ENCODE data around the gene DACH1.

DACH1 gene

DNA sequence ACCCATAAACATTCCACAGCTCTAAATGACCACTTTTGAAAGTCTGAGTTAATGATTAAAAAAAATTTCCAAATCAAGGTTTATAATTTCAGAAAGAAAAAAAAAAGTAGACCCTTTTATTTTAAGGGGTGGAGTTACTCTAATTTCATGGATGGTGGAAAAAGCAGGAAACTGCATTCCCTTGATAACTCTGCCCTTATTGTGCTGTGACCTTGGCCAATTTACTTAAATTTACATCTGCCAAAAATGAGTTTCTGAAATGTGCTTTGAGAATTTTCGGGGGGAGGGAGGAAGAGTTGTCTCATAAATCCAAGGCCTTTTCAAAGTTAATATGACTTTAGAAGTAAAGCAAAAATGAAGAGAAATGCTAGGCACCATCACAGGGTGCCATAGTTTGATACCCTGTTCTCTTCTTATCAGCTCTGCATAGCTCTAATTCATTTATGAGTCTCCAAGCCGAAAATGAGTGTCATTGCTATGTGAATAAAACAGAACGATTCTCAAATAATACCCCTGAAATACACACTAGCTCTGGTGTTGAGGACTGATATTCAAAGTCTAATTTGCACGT lies 367.0 kb downstream of the DACH1 start:
- no peak for DNase-seq

DNA sequence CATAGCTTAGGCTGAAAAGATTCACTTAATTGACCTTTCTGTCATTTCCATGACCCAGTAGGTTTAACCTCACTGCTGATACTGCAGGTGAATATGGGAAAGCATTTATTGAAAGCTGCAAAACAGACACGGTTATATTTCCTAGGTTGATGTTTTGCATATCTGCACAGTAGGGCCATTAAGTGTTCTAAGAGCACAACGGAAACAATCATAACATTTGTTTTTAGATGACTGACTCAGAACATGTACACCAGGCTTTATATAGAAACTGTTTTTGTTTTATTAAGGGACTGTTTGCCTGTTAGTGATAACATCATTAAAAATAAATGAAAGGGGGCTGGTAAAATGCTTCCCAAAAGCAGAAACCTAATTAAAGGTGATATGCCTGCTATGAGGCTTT lies 367.8 kb downstream of the DACH1 start:
- no peak for DNase-seq

DNA sequence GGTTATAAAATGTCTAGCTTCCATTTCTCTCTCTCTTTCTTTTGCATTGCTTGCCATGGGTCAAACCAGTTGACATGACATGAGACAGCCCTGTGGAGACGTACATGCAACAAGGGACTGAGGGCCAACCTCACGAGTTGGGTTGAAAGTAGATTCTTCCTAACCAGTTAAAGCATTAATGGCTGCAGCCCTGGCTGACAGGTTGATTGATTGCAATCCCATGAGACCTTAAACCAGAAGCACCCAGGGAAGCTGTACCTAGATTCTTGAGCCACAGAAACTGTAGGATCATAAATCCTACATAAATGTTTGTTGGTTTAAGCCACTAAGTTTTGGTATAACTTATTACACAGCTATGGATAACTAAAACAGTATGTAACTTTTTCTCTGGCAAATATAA lies 373.8 kb downstream of the DACH1 start:
- DNase-seq, result no peak

DNA sequence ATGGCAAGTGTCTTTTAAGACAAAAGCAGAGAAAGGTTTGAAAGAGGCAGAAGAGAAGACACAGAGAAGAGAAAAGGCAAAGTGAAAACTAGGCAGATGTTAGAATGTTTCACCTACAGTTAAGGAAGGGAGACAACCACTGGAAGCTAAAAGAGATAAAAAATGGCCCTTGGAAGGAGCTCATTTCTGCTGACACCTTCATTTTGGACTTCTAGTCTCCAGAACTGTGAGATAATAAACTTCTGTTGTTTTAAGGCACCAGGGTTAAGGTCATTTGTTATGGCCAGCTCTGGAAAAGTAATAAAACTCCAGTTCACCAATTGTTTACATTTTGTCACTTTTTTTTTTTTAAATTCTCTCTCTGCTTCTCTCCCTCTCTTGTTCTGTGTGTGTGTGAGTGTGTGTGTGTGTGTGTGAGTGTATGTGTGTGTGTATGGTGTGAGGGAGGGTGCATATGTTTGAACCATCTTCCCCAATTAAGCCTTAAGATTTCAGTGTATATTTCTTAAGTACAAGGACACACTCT lies 374.6 kb downstream of the DACH1 start:
- DNase-seq, result no peak

DNA sequence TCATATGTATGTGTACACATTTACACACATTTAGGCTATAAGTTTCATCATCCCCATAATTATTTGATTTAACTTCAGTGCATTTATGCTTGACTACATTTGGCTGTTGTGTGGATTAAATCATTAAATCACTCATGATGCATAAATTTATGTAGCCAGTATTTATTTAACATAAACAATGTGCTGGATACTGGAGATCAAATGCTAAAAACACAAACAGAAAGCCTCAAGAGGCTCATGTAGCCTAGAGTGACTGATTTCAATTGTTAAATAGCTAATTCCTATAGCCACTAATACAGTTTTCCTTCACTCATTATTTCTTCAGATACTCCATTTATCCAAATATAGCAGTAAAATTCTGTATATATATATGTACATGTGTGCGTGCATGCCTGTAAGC lies 376.0 kb downstream of the DACH1 start:
- DNase-seq, result no peak

DNA sequence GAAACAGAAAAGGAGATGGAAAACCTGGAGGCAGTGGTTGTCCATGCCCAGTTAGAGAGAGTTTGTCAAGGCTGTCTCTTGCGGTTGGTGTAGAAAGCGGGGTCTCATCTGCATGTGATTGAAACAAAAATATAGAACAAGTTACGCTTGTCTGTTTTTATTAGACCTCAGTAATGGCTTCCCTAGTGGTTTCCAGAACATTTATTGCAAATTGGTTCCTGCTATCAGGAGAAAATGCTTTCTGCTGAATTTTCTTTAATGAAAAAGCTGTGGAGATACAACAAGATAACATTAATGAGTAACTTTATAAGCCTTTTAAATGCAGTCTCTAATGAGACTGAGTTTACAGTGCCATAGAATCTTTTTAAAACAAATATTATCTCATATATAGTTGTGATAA lies 378.0 kb downstream of the DACH1 start:
- DNase-seq, result no peak

DNA sequence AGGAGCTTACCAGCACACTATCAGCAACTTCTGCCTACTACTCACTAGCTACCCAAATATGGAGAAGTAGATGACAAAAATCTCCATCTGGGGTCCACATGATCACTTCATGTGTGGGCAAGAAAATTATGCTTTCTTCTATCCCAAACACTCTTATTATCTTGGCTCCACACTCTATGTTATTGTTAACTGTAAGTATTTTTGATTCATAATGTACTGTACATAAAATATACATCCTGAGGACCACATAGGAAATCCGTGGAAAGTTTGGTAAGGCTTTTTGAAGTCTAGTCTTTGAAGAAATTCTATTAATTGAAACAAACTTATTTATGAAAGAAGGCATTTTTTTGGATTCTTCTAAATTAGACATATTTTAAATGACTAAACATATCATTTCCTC lies 378.8 kb downstream of the DACH1 start:
- DNase-seq, result no peak

DNA sequence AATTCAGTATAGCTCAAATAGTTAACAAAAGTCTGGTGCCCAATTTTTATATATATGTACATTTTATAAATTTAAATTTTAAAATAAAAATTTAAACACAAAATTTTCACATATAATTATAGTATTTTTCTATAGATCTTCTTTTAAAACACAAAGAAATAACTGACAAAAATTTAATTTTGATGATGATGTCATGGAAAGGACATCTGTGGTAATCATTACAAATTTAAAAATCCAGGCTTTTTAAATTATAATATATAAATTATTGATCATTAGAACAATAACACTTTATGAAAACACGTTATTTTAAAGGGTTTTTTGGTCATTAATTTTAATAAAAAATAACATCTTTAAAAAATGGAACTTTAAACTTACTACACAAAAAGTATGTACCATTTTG lies 381.1 kb downstream of the DACH1 start:
- DNase-seq, result no peak

DNA sequence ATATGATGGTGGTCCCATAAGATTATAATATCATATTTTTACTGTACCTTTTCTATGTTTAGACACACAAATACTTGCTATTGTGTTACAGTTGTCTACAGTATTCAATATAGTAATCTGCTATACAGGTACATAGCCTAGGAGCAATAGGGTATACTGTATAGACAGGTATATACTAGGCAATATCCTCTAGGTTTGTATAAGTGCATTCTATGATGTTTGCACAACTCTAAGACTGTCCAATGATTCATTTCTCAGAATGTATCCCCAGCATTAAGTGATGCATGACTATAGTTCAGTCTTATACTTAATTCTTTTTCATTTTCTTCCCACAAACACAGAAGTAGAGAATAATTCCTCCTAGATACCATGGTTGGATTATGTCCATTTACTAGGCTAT lies 383.3 kb downstream of the DACH1 start:
- no peak for DNase-seq

DNA sequence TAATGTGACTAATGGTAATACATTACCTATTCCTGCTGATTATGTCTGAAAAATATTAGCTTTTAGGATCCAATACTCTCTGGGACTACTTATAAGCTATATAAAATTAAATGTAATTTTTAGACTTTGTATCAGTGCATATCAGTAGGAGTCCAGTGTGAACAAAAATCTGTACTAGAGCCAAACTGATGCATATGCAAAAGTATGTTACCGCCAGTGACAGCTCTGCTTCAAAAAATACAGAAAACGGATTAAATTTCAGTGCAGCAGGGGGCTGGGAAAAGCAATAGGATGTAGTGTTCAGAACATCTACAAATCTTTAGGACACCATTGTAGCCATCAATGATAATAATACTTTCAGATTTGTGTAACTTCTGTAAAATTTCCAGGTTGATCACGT lies 385.5 kb downstream of the DACH1 start:
- DNase-seq, result no peak

DNA sequence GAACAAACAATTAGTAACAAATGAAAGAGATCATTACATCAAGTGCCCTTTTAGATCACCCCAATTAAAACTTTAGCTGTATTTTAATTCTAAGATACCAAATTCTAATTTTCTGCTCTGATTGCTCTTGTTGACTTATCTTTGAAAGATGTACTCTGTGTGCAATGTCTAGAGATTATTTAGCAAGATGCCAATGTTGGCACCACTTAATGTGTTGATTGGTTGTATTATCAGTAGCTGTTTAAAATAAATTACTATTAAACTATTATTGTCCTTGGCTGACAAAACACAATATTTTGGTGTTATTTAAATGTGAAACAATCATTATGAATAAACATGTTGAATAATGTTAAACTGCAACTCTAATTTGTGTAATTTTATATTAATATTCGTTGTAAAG lies 386.0 kb downstream of the DACH1 start:
- no peak for DNase-seq

DNA sequence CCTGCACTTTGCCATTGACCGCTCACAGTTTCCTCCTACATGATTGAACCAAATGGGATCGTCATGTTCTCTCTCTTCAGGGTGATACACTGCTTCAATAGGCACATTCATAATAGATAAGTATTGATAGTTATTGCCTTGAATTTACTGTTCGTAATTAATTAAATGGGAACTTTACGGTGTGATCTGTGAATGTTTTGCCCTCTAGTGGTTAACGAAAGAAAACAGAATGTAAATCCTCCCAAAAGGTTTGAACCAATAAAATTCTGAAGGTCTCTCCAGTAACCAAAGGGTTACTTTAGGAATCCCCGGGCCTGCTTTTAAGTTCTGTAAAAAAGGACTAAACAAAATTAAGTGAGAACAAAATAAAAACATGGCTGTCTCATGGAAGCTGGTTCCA lies 389.3 kb downstream of the DACH1 start:
- no peak for DNase-seq

DNA sequence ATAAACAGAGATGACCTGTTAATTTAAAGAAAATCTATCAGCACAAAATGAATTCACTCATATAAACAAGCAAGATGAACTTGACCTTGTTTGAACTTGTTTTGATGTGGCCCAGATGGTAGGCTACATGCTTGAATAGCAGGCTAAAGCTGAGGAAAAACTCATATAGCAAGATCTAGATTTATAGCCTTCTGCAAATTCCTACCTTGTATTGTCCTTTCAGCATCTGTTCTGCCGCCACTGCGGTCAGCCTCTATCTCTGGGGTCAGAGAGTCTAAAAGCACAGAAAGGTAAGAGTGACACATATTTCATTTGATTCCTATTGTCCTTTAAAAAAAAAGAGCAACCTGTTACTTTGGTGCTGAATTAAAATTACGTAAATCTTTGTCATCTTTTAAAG lies 392.1 kb downstream of the DACH1 start:
- no peak for DNase-seq

DNA sequence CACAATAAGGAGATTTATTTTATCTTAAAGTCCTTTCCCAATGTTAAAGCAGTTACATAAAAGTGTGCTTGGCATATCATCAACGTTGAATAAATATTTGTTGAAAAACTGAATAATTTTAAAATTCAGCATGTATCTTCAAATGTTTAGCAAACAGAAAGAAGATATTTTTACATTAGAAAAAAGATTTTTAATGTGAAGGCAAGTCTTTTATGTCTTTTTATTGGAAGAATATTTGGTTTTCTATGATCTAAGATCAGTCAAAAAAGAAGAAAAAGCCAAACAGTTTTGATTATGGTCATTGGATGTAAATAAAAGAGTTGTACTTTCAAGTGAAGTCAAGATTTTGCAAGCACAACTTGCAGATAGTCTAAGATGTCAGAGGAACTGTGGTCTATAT lies 397.4 kb downstream of the DACH1 start:
- no peak for DNase-seq

DNA sequence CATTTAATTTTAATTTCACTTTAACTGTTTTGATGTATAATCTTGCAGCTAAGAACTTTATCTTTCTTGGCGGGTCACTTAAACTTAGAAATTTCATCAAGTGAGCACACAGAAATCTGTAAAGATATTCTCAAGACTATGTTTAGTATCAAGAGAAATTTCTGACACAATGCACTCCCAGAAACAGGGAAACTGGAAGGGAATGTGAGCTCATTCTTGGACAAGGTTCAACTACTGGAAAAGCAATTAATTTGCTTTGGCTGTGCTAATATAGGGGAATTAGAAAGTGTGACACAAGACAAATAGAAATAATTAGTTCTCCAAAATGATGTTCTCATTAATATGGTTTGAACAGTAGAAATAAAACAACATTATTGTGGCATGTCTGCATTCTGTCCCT lies 402.3 kb downstream of the DACH1 start:
- DNase-seq, result no peak

DNA sequence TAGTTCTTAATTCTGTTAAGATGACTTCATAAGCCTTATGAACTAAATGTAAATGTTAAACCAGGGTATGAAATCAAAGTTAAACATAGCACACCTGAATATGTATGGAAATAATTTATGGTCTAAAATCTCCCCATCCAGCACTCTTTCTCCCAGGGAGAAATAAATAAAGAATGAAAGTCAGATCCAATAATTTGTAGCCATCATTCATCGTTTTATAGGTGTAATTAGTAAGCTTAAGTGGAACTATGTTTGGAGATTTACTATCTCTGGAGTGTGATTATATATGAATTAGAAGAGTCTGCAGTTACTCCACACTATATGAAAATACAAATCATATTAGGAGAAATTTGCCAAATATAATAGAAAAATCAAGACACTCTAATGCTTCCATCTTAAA lies 405.1 kb downstream of the DACH1 start:
- no peak for DNase-seq

DNA sequence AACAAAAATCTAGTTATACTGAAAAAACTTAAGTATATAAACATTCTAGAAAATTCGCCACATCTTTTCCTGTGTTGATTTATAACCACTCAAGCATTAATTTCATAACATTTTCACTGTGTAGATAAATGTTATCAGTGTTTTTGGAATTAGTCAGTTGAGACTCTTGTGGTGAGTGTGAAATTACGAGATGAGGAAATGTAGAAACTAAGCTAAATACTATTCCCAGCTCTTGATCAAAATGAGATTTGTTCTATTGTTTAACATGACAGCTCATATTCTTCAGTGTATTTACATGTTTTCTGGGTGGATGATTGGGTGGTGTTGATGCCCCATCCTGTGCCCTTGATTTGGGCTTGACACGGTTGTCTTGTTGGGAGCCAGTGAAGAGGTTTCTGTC lies 406.8 kb downstream of the DACH1 start:
- no peak for DNase-seq

DNA sequence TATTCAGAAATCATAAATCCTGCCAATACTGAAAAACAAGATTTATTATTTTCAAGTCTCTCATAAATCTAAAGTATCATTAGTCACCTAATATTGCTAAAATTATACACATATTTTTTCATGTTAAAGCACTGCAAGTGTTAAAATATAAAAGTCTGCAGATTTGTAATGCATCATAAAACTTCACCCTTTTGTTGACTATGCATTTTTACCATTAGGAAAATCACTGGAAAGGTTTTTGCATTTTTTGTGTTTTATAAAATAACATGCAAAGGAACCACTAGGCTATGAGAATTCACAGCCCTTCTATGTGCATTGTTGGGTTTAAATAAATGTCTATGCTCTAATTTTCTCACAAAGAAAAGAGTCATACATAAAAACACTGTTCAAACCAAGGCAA lies 407.3 kb downstream of the DACH1 start:
- DNase-seq, result no peak

DNA sequence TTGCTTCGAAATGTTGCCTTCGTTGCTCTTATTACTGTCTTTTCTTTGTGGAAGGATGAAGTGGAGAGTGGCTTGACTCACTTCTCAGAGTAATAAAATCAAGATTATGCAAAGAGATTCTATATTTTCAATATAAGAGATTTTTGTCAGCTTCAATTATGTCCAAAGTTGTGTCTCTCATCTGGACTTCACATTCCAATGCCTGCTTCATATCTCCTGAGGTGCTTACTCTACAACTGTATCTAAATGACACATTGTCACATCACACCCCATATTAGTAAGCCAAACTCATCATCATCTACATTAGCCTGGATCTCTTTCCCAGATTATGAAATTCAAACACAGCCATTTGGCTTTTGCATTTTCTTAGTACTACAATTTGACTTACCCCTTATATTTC lies 409.4 kb downstream of the DACH1 start:
- no peak for DNase-seq

DNA sequence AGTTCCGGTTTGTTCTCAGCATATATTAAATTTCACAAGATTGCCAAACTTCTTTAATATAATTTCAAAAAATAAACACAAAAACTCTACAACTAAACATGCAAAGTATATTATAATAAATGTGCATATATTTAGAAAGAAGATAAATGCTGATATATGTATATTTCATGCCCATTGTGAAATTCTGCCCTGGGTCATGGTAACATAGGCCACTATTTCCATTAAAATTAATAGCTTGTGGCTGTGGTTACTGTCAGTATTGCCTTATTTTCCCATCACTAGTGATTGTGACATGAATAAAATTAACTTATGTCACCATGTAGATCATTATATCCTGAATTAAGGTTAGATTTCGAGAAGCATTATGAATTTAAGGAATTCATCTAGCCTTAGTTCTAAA lies 410.9 kb downstream of the DACH1 start:
- DNase-seq, result no peak

DNA sequence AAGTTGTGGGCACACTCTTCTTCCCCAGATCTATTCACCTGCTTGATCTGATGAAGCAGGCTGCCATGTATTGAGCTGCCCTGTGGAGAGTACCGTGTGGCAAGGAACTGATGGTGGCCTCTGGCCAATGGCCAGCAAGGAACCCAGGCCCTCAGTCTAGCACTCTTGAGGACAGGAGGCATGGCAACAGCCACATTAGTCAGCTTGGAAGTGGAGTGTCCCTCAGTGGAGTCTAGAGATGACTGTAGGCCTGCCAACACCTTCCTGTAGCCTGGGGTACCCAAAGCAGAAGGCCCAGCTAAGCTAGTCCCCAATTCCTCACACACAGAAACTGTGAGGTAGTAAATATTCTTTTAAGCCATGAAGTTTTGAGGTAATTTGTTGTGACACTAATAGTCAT lies 412.5 kb downstream of the DACH1 start:
- no peak for DNase-seq

DNA sequence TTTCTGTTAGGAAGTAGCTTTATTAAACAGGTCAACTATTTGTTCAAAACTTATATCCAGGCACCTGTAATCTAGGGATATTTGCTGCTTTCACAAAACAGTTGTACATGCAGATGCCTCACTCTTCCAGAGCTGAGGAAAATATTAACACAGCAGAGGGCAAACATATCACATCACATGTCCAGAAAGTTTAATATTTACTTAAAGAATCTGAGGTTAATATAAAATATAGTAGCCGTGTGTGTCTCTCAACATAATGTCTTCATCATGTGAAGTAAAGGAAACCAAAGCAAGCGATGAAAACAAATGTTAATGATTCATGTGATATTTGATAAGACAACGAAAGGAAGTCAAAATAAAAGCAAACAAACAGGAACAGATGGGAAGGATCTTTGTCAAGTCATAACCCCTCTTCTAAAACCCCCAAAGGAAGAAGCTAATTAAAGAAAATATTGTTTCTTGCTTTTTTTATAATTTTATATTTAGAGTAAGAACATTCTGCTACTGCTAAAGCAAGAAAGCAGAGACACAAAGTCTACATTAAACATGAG lies 418.8 kb downstream of the DACH1 start:
- DNase-seq, result no peak

DNA sequence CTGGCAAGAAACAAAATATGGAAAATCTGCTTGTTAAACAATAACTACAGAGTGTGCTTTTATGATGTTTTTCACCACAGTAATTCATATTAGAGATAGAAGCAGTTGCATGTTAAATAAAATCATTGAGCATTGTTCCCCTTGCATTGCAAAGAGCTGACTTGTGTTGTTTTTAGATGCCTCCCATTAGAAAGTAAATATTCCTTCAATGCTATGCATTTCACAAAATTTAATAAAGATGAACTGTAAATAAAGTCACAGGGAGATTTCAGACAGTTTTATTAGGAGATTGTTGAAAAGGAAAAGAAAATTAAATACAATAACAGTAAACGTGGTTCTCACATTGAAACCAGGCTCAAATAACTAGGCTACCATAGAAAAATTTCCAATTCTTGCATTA lies 429.3 kb downstream of the DACH1 start:
- DNase-seq, result no peak

DNA sequence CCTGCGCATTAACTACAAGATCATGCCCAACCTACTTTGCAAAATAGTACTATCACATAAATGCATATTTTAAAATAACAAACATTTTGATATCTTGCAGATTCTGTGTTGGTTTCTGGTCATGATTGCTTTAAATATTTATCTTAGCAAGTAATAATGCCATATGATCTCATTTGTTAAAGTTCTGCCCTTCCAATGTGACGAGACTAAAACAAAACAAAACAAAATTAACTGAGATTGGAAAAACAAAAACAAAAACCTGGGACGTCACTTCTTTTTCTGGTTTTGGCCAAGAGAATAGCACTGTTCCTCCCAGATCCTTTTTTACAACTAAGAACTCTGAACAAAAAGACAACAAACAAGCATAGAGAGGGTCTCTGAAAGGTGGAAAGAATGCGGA lies 436.3 kb downstream of the DACH1 start:
- no peak for DNase-seq
